ENCODE data around the gene SH3RF1.

Gene SH3RF1

GRCh38 chr4:169135776-169136175 lies 135.0 kb downstream of the SH3RF1 start:
- H2AFZ ChIP-seq (ENCODE audit: low read depth, low read length), result no peak overlapping the region
- no peak overlapping the region for H3K9ac ChIP-seq (ENCODE audit: low read length)
- no peaks in the 10 kb centered on the region for H3K4me1 ChIP-seq (ENCODE audit: low read length)
- H4K20me1 ChIP-seq (ENCODE audit: insufficient read depth, low read length), result no peaks in the 10 kb centered on the region
- H3K36me3 ChIP-seq (replicated peaks; ENCODE audit: low read depth, low read length), result no peaks in the 10 kb centered on the region
- no peak overlapping the region for H3K27ac ChIP-seq (ENCODE audit: low read length)
- H3K27me3 ChIP-seq (ENCODE audit: low read depth, low read length), result peaks cover 3% of the 10 kb centered on the region; the same call in 1 of the 2 replicates
- H3K4me3 ChIP-seq (ENCODE audit: low read length), result no peak overlapping the region
- H3K4me2 ChIP-seq (ENCODE audit: low read length), result no peak overlapping the region
- H3K9me3 ChIP-seq (ENCODE audit: insufficient read depth, low read length), result no peaks in the 10 kb centered on the region
- no peak for TF ChIP-seq EZH2phosphoT487 (IDR thresholded peaks at IDR 0.05; ENCODE audit: low read depth)
- TF ChIP-seq CTCF (IDR thresholded peaks at IDR 0.05; ENCODE audit: low read depth, low read length), result no peak
- H3K79me2 ChIP-seq (ENCODE audit: low read length), result no peaks in the 10 kb centered on the region

DNA sequence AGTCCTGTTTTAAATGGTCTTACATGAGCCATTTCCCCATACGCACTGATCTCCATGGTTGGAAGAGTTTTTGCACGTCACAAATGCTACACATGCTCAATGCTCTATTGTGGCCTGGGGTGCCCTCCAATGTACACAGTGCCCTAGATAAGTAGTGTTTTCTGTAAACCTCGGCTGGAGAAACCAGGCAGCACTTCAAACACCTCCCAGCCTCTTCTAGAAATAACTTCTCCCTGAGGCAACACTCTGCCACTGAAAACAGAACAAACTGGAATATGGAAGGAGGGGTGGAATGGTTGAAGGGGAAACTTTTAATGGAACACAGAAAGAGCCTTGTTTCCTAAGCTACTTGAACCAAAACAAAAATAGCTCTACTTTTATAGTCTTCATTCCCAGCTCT lies 136.8 kb downstream of the SH3RF1 start:
- Histone ChIP-seq H3K4me1 (ENCODE audit: low read length) (no peaks in the 10 kb centered on the region), H4K20me1 (ENCODE audit: insufficient read depth, low read length) (no peaks in the 10 kb centered on the region), H3K27ac (ENCODE audit: low read length) (no peak overlapping the region), H2AFZ (ENCODE audit: low read depth, low read length) (no peak overlapping the region), H3K9me3 (ENCODE audit: insufficient read depth, low read length) (no peaks in the 10 kb centered on the region), H3K4me3 (ENCODE audit: low read length) (no peak overlapping the region), H3K27me3 (ENCODE audit: low read depth, low read length) (peaks cover 3% of the 10 kb centered on the region; the same call in 1 of the 2 replicates), H3K4me2 (ENCODE audit: low read length) (no peak overlapping the region), H3K36me3 (replicated peaks; ENCODE audit: low read depth, low read length) (no peaks in the 10 kb centered on the region), H3K79me2 (ENCODE audit: low read length) (no peaks in the 10 kb centered on the region), H3K9ac (ENCODE audit: low read length) (no peak overlapping the region)
- TF ChIP-seq CTCF (IDR thresholded peaks at IDR 0.05; ENCODE audit: low read depth, low read length) (no peak), EZH2phosphoT487 (IDR thresholded peaks at IDR 0.05; ENCODE audit: low read depth) (no peak)

GRCh38 chr4:169132561-169133305 lies 138.0 kb downstream of the SH3RF1 start:
- Histone ChIP-seq H3K9me3 (ENCODE audit: insufficient read depth, low read length) (no peaks in the 10 kb centered on the region), H2AFZ (ENCODE audit: low read depth, low read length) (no peak overlapping the region), H4K20me1 (ENCODE audit: insufficient read depth, low read length) (no peaks in the 10 kb centered on the region), H3K36me3 (replicated peaks; ENCODE audit: low read depth, low read length) (no peaks in the 10 kb centered on the region), H3K79me2 (ENCODE audit: low read length) (no peaks in the 10 kb centered on the region), H3K4me3 (ENCODE audit: low read length) (no peak overlapping the region), H3K4me1 (ENCODE audit: low read length) (no peaks in the 10 kb centered on the region), H3K9ac (ENCODE audit: low read length) (no peak overlapping the region), H3K27ac (ENCODE audit: low read length) (no peak overlapping the region), H3K4me2 (ENCODE audit: low read length) (no peak overlapping the region), H3K27me3 (ENCODE audit: low read depth, low read length) (peaks cover 3% of the 10 kb centered on the region; the same call in 1 of the 2 replicates)
- no peak for TF ChIP-seq EZH2phosphoT487 (IDR thresholded peaks at IDR 0.05; ENCODE audit: low read depth)
- no peak for TF ChIP-seq CTCF (IDR thresholded peaks at IDR 0.05; ENCODE audit: low read depth, low read length)

DNA sequence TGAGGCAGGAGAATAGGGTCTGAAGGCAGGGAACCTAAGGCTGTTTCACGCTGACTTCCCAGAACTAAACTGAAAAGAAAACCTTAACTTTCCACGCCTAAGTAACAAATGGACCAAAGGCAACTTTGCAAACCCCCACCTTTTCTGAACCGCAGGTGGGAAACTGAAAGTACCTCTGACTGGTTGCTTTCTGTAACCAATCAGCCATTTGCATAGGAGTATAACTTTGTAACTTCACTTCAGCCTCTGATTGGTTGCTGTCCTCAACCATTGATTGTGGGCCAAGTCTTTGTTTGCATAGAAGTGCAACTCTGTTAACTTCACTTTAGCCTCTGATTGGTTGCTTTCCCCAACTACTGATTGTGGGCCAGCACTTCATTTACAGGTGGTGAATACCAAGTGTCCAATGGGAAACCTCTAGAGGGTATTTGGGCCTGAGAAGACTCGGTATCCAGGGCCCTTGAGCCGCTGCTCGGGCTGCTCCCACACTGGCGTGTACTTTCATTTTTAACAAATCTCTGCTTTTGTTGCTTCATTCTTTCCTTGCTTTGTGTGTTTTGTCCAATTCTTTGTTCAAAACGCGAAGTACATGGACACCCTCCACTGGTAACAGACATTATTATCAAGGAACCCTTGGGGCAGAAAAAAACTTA lies 139.1 kb downstream of the SH3RF1 start:
- Histone ChIP-seq H3K79me2 (ENCODE audit: low read length) (no peaks in the 10 kb centered on the region), H3K9me3 (ENCODE audit: insufficient read depth, low read length) (no peaks in the 10 kb centered on the region), H3K36me3 (replicated peaks; ENCODE audit: low read depth, low read length) (no peaks in the 10 kb centered on the region)

More for the DNA sequence above, 139.1 kb downstream of the SH3RF1 start:
- no peak overlapping the region for H3K4me2 ChIP-seq (ENCODE audit: low read length)
- H3K27ac ChIP-seq (ENCODE audit: low read length), result no peak overlapping the region
- TF ChIP-seq EZH2phosphoT487 (IDR thresholded peaks at IDR 0.05; ENCODE audit: low read depth) (no peak), CTCF (IDR thresholded peaks at IDR 0.05; ENCODE audit: low read depth, low read length) (no peak)
- no peaks in the 10 kb centered on the region for H4K20me1 ChIP-seq (ENCODE audit: insufficient read depth, low read length)
- no peak overlapping the region for H2AFZ ChIP-seq (ENCODE audit: low read depth, low read length)
- H3K4me1 ChIP-seq (ENCODE audit: low read length), result no peaks in the 10 kb centered on the region
- H3K27me3 ChIP-seq (ENCODE audit: low read depth, low read length), result no peaks in the 10 kb centered on the region
- no peak overlapping the region for H3K4me3 ChIP-seq (ENCODE audit: low read length)
- H3K9ac ChIP-seq (ENCODE audit: low read length), result no peak overlapping the region
